Ectodermal cell (in vitro differentiated cells): ENCODE measurements around the gene GRAMD1B.

Experiments
- H3K27ac ChIP-seq: 2 replicates; pipeline ENCODE4 v1.7.0; 2013; ENCODE audit warnings: mild to moderate bottlenecking, low read depth, low read length; ENCODE audit not compliant: insufficient read depth, poor library complexity, severe bottlenecking
- H3K27me3 ChIP-seq: 2 replicates; pipeline ENCODE4 v1.7.0; 2013; ENCODE audit warnings: mild to moderate bottlenecking, low read length; ENCODE audit not compliant: insufficient read depth, control insufficient read depth, poor library complexity, severe bottlenecking
- H3K36me3 ChIP-seq: one replicate; pipeline ENCODE4 v1.7.0; 2013; ENCODE audit warnings: low read length; ENCODE audit not compliant: control insufficient read depth, insufficient read depth
- H3K4me1 ChIP-seq: one replicate; pipeline ENCODE4 v1.7.0; 2013; ENCODE audit warnings: low read length; ENCODE audit not compliant: control insufficient read depth, insufficient read depth
- H3K4me3 ChIP-seq: 2 replicates; pipeline ENCODE4 v1.7.0; 2013; ENCODE audit warnings: low read depth, low read length, control low read depth; ENCODE audit not compliant: insufficient read depth
- H3K9me3 ChIP-seq: 2 replicates; pipeline ENCODE4 v1.7.0; 2013; ENCODE audit warnings: mild to moderate bottlenecking, low read length, moderate library complexity; ENCODE audit not compliant: control insufficient read depth
- WGBS, 2 experiments: methylation state at CpG; one replicate each; pipeline ENCODE4 v1.1.7; 2013; ENCODE audit warnings: missing lambda C conversion rate in 2 of 2; 5-methylcytosine and 5-hydroxymethylcytosine counted together

Gene GRAMD1B

GRCh38 chr11:123474994-123475393 is 44.9 kb downstream of the GRAMD1B start:
- Histone ChIP-seq H3K4me3 (no peak overlapping the region), H3K9me3 (no peaks in the 10 kb centered on the region), H3K4me1 (peaks cover 4% of the 10 kb centered on the region), H3K27ac (no peak overlapping the region), H3K27me3 (no peaks in the 10 kb centered on the region), H3K36me3 (no peaks in the 10 kb centered on the region)
- WGBS, 2 experiments = 75 to 78% methylated on average over 8 of the region's 8 CpGs

GRCh38 chr11:123475469-123475868 is 45.4 kb downstream of the GRAMD1B start:
- no peak overlapping the region for H3K27ac ChIP-seq
- H3K36me3 ChIP-seq = no peaks in the 10 kb centered on the region
- 66 to 70% methylated on average over 3 of the region's 3 CpGs for WGBS, 2 experiments
- H3K9me3 ChIP-seq = no peaks in the 10 kb centered on the region
- H3K27me3 ChIP-seq = no peaks in the 10 kb centered on the region
- H3K4me1 ChIP-seq = peaks cover 4% of the 10 kb centered on the region
- H3K4me3 ChIP-seq = no peak overlapping the region

DNA sequence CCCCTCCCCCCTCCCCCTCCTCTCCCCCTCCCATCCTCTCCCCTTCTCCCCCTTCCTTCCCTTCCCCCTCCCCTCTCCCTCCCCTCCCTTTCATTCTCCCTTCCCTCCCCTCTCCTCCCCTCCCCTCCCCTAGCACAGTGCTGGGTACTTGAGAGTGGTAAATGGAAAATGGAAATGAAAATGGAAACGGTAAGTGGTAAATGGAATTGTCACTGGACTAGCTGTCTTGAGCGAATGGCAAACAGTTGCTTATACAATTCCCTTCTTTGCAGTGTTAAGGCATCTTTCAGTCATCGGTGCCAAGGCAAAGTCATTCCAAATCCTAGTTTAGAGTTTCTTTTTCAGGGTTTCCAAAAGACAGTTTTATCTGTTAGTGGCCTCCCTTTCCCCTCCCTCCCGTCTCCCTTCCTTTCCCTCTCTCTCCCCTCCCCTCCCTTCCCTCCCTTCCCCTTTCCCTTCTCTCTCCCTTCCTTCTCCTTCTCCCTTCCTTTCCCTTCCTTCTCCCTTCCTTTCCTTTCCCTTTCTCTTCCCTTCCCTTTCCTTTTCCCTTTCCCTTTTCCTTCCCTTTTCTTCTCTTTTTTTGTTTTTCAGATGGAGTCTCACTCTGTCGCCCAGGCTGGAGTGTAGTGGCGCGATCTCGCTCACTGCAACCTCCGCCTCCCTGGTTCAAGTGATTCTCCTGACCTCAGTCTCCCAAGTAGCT is 47.3 kb downstream of the GRAMD1B start:
- Histone ChIP-seq H3K36me3 (no peaks in the 10 kb centered on the region), H3K4me3 (no peak overlapping the region), H3K27ac (no peak overlapping the region), H3K27me3 (no peaks in the 10 kb centered on the region), H3K9me3 (no peaks in the 10 kb centered on the region), H3K4me1 (peaks cover 4% of the 10 kb centered on the region)
- WGBS, 2 experiments = 85 to 88% methylated on average over 9 of the region's 9 CpGs

GRCh38 chr11:123478352-123478987 is 48.4 kb downstream of the GRAMD1B start:
- H3K27me3 ChIP-seq = no peaks in the 10 kb centered on the region
- no peak overlapping the region for H3K4me3 ChIP-seq
- H3K27ac ChIP-seq = no peak overlapping the region
- no peaks in the 10 kb centered on the region for H3K36me3 ChIP-seq
- no peaks in the 10 kb centered on the region for H3K9me3 ChIP-seq
- peaks cover 4% of the 10 kb centered on the region for H3K4me1 ChIP-seq
- 32 to 33% methylated on average over 5 of the region's 5 CpGs for WGBS, 2 experiments

- Histone ChIP-seq H3K36me3 (no peaks in the 10 kb centered on the region), H3K4me1 (peaks cover 4% of the 10 kb centered on the region), H3K27ac (no peak overlapping the region), H3K9me3 (no peaks in the 10 kb centered on the region), H3K27me3 (no peaks in the 10 kb centered on the region), H3K4me3 (no peak overlapping the region)
- WGBS, 2 experiments = 86 to 90% methylated on average over 12 of the region's 12 CpGs
These were observed 49.2 kb downstream of the GRAMD1B start for GRCh38 chr11:123479048-123479837.

GRCh38 chr11:123480290-123480815 is 50.3 kb downstream of the GRAMD1B start:
- Histone ChIP-seq H3K27me3 (no peaks in the 10 kb centered on the region), H3K4me3 (no peak overlapping the region), H3K4me1 (no peaks in the 10 kb centered on the region), H3K36me3 (no peaks in the 10 kb centered on the region), H3K9me3 (no peaks in the 10 kb centered on the region), H3K27ac (no peak overlapping the region)
- WGBS, 2 experiments = 81 to 83% methylated on average over 4 of the region's 4 CpGs

DNA sequence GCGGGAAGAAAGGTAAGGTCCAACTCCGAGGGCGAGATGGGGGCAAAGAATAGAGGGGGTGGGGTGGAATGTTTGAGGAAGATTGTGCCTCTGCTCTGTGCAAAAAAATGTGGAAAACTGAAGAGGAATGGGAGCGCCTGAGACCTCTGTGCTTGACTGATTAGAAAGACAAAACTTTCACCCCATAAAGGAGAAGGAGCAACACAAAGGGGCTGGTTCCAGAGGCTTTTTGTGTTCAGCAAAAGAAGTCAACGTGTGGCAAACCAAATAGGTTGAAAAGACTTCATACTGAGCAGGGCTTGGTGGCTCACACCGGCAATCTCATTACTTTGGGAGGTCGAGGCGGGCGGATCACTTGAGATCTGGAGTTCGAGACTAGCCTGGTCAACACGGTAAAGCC is 50.8 kb downstream of the GRAMD1B start:
- no peaks in the 10 kb centered on the region for H3K36me3 ChIP-seq
- 60 to 65% methylated on average over 11 of the region's 11 CpGs for WGBS, 2 experiments
- no peak overlapping the region for H3K27ac ChIP-seq
- H3K27me3 ChIP-seq = no peaks in the 10 kb centered on the region
- no peaks in the 10 kb centered on the region for H3K9me3 ChIP-seq
- H3K4me1 ChIP-seq = no peaks in the 10 kb centered on the region
- H3K4me3 ChIP-seq = no peak overlapping the region

DNA sequence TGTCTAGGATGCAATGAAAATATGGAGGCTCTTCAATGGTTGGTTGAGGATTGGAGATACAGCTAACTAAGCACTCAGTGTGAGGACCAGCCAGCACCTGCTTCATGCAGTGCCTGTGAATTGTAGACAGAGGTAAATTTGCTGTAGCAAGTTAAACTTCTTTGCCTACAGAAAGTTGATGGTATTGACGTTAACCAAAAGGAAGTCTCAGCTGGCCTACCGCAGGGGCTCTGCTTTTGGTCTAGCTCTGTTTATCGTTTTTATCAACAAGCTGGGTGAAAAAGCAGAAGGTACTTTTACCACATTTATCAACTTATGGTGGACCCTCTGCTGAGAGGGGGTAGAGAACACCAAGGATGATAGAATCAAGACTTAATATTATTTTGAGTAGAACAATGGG is 51.6 kb downstream of the GRAMD1B start:
- H3K4me3 ChIP-seq = no peak overlapping the region
- 92 to 98% methylated on average over 3 of the region's 3 CpGs for WGBS, 2 experiments
- no peaks in the 10 kb centered on the region for H3K36me3 ChIP-seq
- H3K9me3 ChIP-seq = no peaks in the 10 kb centered on the region
- no peaks in the 10 kb centered on the region for H3K4me1 ChIP-seq
- no peaks in the 10 kb centered on the region for H3K27me3 ChIP-seq
- H3K27ac ChIP-seq = no peak overlapping the region

- no peak overlapping the region for H3K4me3 ChIP-seq
- no peaks in the 10 kb centered on the region for H3K27me3 ChIP-seq
- WGBS, 2 experiments = 95 to 96% methylated on average over 6 of the region's 6 CpGs
- H3K36me3 ChIP-seq = no peaks in the 10 kb centered on the region
- H3K27ac ChIP-seq = no peak overlapping the region
- no peaks in the 10 kb centered on the region for H3K4me1 ChIP-seq
- no peaks in the 10 kb centered on the region for H3K9me3 ChIP-seq
These were observed 52.1 kb downstream of the GRAMD1B start for GRCh38 chr11:123482218-123482617.

- Histone ChIP-seq H3K27ac (no peak overlapping the region), H3K36me3 (no peaks in the 10 kb centered on the region)
- WGBS, 2 experiments = 91 to 96% methylated on average over 8 of the region's 8 CpGs
These were observed 53.0 kb downstream of the GRAMD1B start for GRCh38 chr11:123483058-123483457.

More at GRCh38 chr11:123483058-123483457, 53.0 kb downstream of the GRAMD1B start:
- Histone ChIP-seq H3K4me1 (no peaks in the 10 kb centered on the region), H3K9me3 (no peaks in the 10 kb centered on the region), H3K27me3 (no peaks in the 10 kb centered on the region), H3K4me3 (no peak overlapping the region)
